Uterus (tissue), 4 donors: ENCODE data around the gene ARL6IP4. TPM values are rescaled to one million over a fixed set of nuclear protein-coding genes. Genes with fewer than 3 reads are reported as not detected.

Source experiments
- DNase-seq, 2 donors: peaks; one replicate each; pipeline ENCODE4 v3.0.0-alpha.2; 2019 to 2020
- H3K27ac ChIP-seq, 2 donors: fragments of 200-600 bp; sonication (generic); 1 replicate in 1 of 2; 2 replicates in 1 of 2; pipeline ENCODE4 v1.5.1; 2016 to 2018
- H3K27me3 ChIP-seq, 2 donors: fragments of 200-600 bp; sonication (generic); one replicate each; pipeline ENCODE4 v1.5.1; 2018 to 2019; ENCODE audit warnings: control low read depth in 1 of 2
- H3K36me3 ChIP-seq, 2 donors: fragments of 200-600 bp; sonication (generic); one replicate each; pipeline ENCODE4 v1.5.1; 2019; ENCODE audit warnings: control low read depth in 1 of 2
- H3K4me1 ChIP-seq, 2 donors: fragments of 200-600 bp; sonication (generic); one replicate each; pipeline ENCODE4 v1.5.1; 2018 to 2019; ENCODE audit warnings: control low read depth in 1 of 2
- H3K4me3 ChIP-seq, 2 donors: fragments of 200-600 bp; sonication (generic); 1 replicate in 1 of 2; 2 replicates in 1 of 2; pipeline ENCODE4 v1.5.1; 2018 to 2019; ENCODE audit warnings: mild to moderate bottlenecking in 1 of 2
- H3K9me3 ChIP-seq, 2 donors: fragments of 200-600 bp; sonication (generic); one replicate each; pipeline ENCODE4 v1.5.1; 2019; ENCODE audit warnings: control low read depth in 1 of 2
- CTCF ChIP-seq, 4 experiments: fragments of 200-600 bp in 2 of 4; fragments of 450-650 bp in 2 of 4; sonication (generic) in 2 of 4; IDR thresholded peaks; one replicate each; pipeline ENCODE4 v1.5.1; 2016 to 2019; ENCODE audit warnings: antibody characterized with exemption in 4 of 4, mild to moderate bottlenecking in 2 of 4, moderate library complexity in 1 of 4
- POLR2A ChIP-seq, 2 donors: fragments of 450-650 bp; IDR thresholded peaks; one replicate each; pipeline ENCODE4 v1.6.1; 2016; ENCODE audit warnings: antibody characterized with exemption in 2 of 2, mild to moderate bottlenecking in 1 of 2, moderate library complexity in 1 of 2
- intact Hi-C: fragments of 100-400 bp; cut with DNase I; formaldehyde crosslinking; loops from one replicate; pipeline ENCODE4 v1.15.1; 2023; ENCODE audit warnings: low total_unique reads
- total RNA-seq, 4 donors: library from RNA; depleted of rRNA in 3 of 4; stranded (reverse); fragments of >200 nt in 3 of 4; gene quantifications; one replicate each; pipeline versions ENCODE4 v1.1.0 to v1.2.4, GENCODE V29; 2014 to 2023
- donor health status: DM: yes; HTN: yes; CAD: no.

The ARL6IP4 gene
- total RNA-seq, 4 donors from 2014 or later = 85.9 to 314 (median 207) TPM

GRCh38 chr12:122968104-122968503 is 12.4 kb upstream of the ARL6IP4 start:
- intact Hi-C loops = no loop called here
- no peaks in the 10 kb centered on the region for H3K36me3 ChIP-seq
- peaks cover 0 to 11% of the 10 kb centered on the region in 2 donors for H3K4me1 ChIP-seq
- TF ChIP-seq CTCF (IDR thresholded peaks at IDR 0.05) = no peak
- no peak for TF ChIP-seq POLR2A (IDR thresholded peaks at IDR 0.05)
- no peak overlapping the region for H3K27ac ChIP-seq
- no peak for DNase-seq
- no peaks in the 10 kb centered on the region for H3K27me3 ChIP-seq
- no peaks in the 10 kb centered on the region for H3K9me3 ChIP-seq
- H3K4me3 ChIP-seq = no peak overlapping the region

GRCh38 chr12:122969676-122970075 is 10.8 kb upstream of the ARL6IP4 start:
- Histone ChIP-seq H3K4me1 (peaks cover 0 to 10% of the 10 kb centered on the region in 2 donors), H3K9me3 (no peaks in the 10 kb centered on the region), H3K27me3 (no peaks in the 10 kb centered on the region), H3K27ac (no peak overlapping the region), H3K36me3 (no peaks in the 10 kb centered on the region), H3K4me3 (no peak overlapping the region)
- DNase-seq = no peak
- no peak for TF ChIP-seq CTCF (IDR thresholded peaks at IDR 0.05)
- no peak for TF ChIP-seq POLR2A (IDR thresholded peaks at IDR 0.05)
- intact Hi-C loops = no loop called here

- Histone ChIP-seq H3K27ac (peak overlapping the region; percentile 99 to 100), H3K4me3 (peak overlapping the region; percentile 86 to 99), H3K9me3 (no peaks in the 10 kb centered on the region), H3K4me1 (peaks cover 0 to 17% of the 10 kb centered on the region in 2 donors), H3K27me3 (no peaks in the 10 kb centered on the region), H3K36me3 (no peaks in the 10 kb centered on the region)
- DNase-seq = peak; percentile 99
- TF ChIP-seq POLR2A (IDR thresholded peaks at IDR 0.05) (no peak), CTCF (IDR thresholded peaks at IDR 0.05) (peak in 1 of 4 experiments; percentile 32)
- intact Hi-C loops = no loop called here
These were observed 6.1 kb upstream of the ARL6IP4 start for GRCh38 chr12:122974274-122974891.

GRCh38 chr12:122974892-122975789 is 5.3 kb upstream of the ARL6IP4 start, which contains the start of gene OGFOD2:
OGFOD2 (plus strand) TSS chr12:122975244; CDS start chr12:122975252, 8 bp downstream.
- no peaks in the 10 kb centered on the region for H3K27me3 ChIP-seq
- TF ChIP-seq CTCF (IDR thresholded peaks at IDR 0.05) = peak in 2 of 4 experiments; percentile 7 to 13
- TF ChIP-seq POLR2A (IDR thresholded peaks at IDR 0.05) = peak in 1 of 2 donors; percentile 45
- DNase-seq = peak; percentile 89 to 90
- no peaks in the 10 kb centered on the region for H3K36me3 ChIP-seq
- H3K4me1 ChIP-seq = peaks cover 0 to 23% of the 10 kb centered on the region in 2 donors
- intact Hi-C loops = no loop called here
- H3K9me3 ChIP-seq = no peaks in the 10 kb centered on the region
- H3K27ac ChIP-seq = peak within 1 kb of the TSS; percentile 99 to 100
- peak within 1 kb of the TSS; percentile 86 to 99 for H3K4me3 ChIP-seq
